ENCODE measurements around the gene ST3GAL4. TPM values are rescaled to one million over a fixed set of nuclear protein-coding genes. Genes with fewer than 3 reads are reported as not detected.

The ST3GAL4 gene
- total and polyA plus RNA-seq, 2 of the 8 experiments (the other 6 are each of a cell fraction or from before 2014, with no cell fraction given), result 15.6 to 20.0 TPM

- peaks cover 0 to 2% of the 10 kb centered on the region in 2 experiments for H4K20me1 ChIP-seq (replicated peaks in 1 of 2; ENCODE audit: control insufficient read depth in 1 of 2, insufficient read depth in 2 of 2, low read length in 2 of 2)
- ChIA-PET CTCF (ENCODE audit: partially characterized antibody) (interaction anchor here (1.3 to 2.4 kb wide), 5 partner anchors 10 to 112 kb away, joined by 3 to 9 read pairs (median 4); no protein-coding TSS in a partner anchor), POLR2A (ENCODE audit: partially characterized antibody) (no interaction called here)
- no peak for DNase-seq (ENCODE audit: low read depth in 1 of 2, low spot score in 2 of 2)
- no peaks in the 10 kb centered on the region for H3K36me3 ChIP-seq (ENCODE audit: control insufficient read depth in 2 of 4, insufficient read depth in 4 of 4, low read length in 3 of 4)
- H3K23me2 ChIP-seq (ENCODE audit: low read depth, low read length), result peaks cover 4% of the 10 kb centered on the region; the same call in 1 of the 2 replicates
- no peak overlapping the region for H4K5ac ChIP-seq (ENCODE audit: insufficient read length, low read depth, low read length)
- H3K4me3 ChIP-seq (ENCODE audit: extremely low read depth in 1 of 4, insufficient read depth in 2 of 4, low read depth in 3 of 4, low read length in 4 of 4), result no peak overlapping the region
- H3K4me2 ChIP-seq (ENCODE audit: insufficient read depth in 1 of 2, low read depth in 2 of 2, low read length in 2 of 2), result no peak overlapping the region
- no peak overlapping the region for H3K56ac ChIP-seq (replicated peaks; ENCODE audit: insufficient read length, low read depth, low read length)
- no peak overlapping the region for H2BK15ac ChIP-seq (ENCODE audit: low read length)
- H2BK12ac ChIP-seq (ENCODE audit: low read depth, low read length), result no peak overlapping the region
- no peak overlapping the region for H2BK20ac ChIP-seq (ENCODE audit: low read length)
- no peaks in the 10 kb centered on the region for H3K79me2 ChIP-seq (ENCODE audit: control insufficient read depth in 1 of 2, insufficient read depth in 2 of 2, low read length in 2 of 2)
- no peak for FAIRE-seq
- no peak overlapping the region for H2BK120ac ChIP-seq (replicated peaks; ENCODE audit: low read depth, low read length)
- H3K18ac ChIP-seq (ENCODE audit: extremely low read depth, low read length), result no peak overlapping the region
- no peak overlapping the region for H2BK5ac ChIP-seq (ENCODE audit: low read depth, low read length)
- H3K23ac ChIP-seq (ENCODE audit: insufficient read length), result no peak overlapping the region
- no peaks in the 10 kb centered on the region for H3K9me3 ChIP-seq (ENCODE audit: insufficient read depth in 2 of 2, low read depth in 1 of 2, low read length in 1 of 2)
- H4K91ac ChIP-seq (replicated peaks; ENCODE audit: insufficient read length, low read length), result no peak overlapping the region
- H3K27ac ChIP-seq (ENCODE audit: low read depth, low read length), result no peak overlapping the region
- H3K79me1 ChIP-seq (ENCODE audit: low read depth, low read length), result no peaks in the 10 kb centered on the region
- H2AK5ac ChIP-seq (ENCODE audit: low read depth, low read length), result no peak overlapping the region
- peaks cover 0 to 2% (median 0%) of the 10 kb centered on the region in 4 experiments; a peak in 1 of 7 replicates for H3K27me3 ChIP-seq (replicated peaks in 1 of 4; ENCODE audit: control insufficient read depth in 3 of 4, extremely low read depth in 1 of 4, insufficient read depth in 3 of 4, low read length in 3 of 4)
- WGBS, 2 experiments (ENCODE audit: extremely low coverage in 1 of 2, insufficient coverage in 1 of 2, insufficient read length in 1 of 2, insufficient replicate concordance in 2 of 2, low coverage in 1 of 2, low lambda C conversion rate in 2 of 2, missing lambda C conversion rate in 1 of 2), result 70% methylated on average over 6 of the region's 6 CpGs; no CpG with 5 or more reads in 1 of the 2 experiments
- H4K8ac ChIP-seq (ENCODE audit: extremely low read depth, insufficient read depth, low read length), result no peak overlapping the region
- H3K4ac ChIP-seq (replicated peaks; ENCODE audit: insufficient read length, low read depth, low read length), result no peak overlapping the region
- H3K14ac ChIP-seq (ENCODE audit: insufficient read length), result no peak overlapping the region
- no peak overlapping the region for H3K9ac ChIP-seq (replicated peaks in 1 of 4; ENCODE audit: extremely low read depth in 1 of 4, low read depth in 3 of 4, low read length in 3 of 4)
- H3K4me1 ChIP-seq (replicated peaks in 1 of 4; ENCODE audit: control insufficient read depth in 3 of 4, insufficient read depth in 4 of 4, low read length in 3 of 4), result peaks cover 0 to 4% (median under 1%) of the 10 kb centered on the region in 4 experiments; a peak in 3 of 7 replicates
- no peak overlapping the region for H2AFZ ChIP-seq (ENCODE audit: low read length)
- no peak for TF ChIP-seq TCF12 (IDR thresholded peaks at IDR 0.05; ENCODE audit: low read depth, low read length)
- no peak for TF ChIP-seq FOSL1 (IDR thresholded peaks at IDR 0.05; ENCODE audit: insufficient read depth, low read depth, low read length)
- no peak for TF ChIP-seq SIX5 (IDR thresholded peaks at IDR 0.05; ENCODE audit: low read depth, low read length)
- no peak for TF ChIP-seq RAD21 (IDR thresholded peaks at IDR 0.05 in 1 of 2, conservative IDR thresholded peaks at IDR 0.05 in 1 of 2; ENCODE audit: low read depth in 2 of 2, low read length in 2 of 2)
- no peak for TF ChIP-seq CEBPB (IDR thresholded peaks at IDR 0.05; ENCODE audit: low read depth, low read length)
Observed at GRCh38 chr11:126461996-126462395, 106.5 kb downstream of the ST3GAL4 start.
